DMS53 (cell line): ENCODE data around the gene BHLHA15.
"Not testable (repeated sequence)": the region's sequence is repeated elsewhere in the genome, so short reads cannot be mapped to it uniquely, and the experiment has no call there.

Experiments used
- DNase-seq: peaks from one replicate; lab custom pipeline; 2025; lab: John Stamatoyannopoulos, UW

The BHLHA15 gene

DNA sequence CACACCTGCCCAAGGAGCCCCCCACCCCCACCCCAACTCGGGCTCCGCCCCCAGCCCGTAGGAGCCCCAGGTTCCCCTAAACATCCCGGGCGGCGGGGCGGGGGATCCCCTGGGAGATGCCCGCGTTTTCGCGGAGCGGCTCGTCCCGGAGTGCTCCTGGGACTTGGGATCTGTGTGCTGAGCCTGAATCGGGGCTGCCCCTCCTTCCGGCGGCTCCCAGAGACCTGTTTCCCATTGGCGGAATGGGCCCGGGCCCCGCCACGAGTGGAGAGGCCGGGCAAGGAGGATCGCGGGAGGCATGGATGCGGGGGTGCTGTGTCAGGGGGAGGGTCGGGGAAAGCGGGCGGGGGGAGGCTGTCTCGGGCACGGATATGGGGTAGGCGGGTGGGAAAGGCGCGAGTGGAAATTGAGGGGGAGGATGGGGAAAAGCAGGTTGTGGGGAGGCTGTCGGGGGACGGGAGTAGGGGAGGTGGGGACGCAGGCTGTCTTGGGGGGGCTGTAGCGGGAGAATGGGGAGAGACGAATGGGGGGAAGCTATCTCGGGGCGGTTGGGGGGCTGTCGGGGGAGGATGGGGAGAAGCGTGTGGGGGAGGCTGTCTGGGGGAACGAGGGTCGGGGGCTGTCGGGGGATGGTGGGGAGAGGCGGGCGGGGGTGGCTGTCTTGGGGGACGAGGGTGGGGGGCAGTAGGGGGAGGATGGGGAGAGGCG is 572 bp upstream of the BHLHA15 start:
- peak; percentile 94 for DNase-seq

DNA sequence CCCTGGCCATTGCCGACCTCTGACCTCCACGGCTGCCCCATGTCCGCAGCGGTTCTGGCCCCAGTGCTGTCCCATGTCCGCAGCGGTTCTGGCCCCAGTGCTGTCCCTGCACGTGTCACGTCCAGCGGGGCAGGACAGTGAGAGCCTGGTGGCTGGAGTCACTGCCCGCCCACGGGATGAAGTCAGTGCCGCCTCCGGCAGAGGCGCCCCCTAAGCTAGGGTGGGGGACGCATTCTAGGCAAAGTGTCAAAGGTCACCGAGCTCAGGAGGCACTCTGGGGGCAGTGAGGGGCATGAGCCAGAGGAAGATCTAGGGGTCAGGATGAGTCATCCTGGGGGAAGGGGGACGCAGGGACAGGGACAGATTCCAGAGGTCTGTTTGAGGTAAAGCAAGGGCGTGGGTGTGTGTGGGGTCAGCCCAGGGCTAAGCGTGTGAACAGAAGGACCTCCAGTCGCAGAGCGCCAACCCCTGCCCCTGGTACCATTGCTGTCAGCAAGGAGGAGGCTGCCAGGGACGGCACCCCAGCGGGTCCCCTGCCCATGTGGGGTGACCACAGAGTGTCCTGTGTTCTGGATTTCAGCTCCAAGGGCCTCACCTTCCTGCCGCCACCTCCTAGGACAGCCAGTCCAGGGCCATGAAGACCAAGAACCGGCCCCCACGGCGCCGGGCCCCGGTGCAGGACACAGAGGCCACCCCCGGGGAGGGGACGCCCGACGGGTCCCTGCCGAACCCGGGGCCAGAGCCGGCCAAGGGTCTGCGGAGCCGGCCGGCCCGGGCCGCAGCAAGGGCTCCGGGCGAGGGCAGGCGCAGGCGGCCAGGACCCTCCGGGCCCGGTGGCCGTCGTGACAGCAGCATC is 665 bp downstream of the BHLHA15 start:
- peak; percentile 70 for DNase-seq

GRCh38 chr7:98212532-98213041 is 1.3 kb downstream of the BHLHA15 start:
- peak; percentile 55 for DNase-seq

- DNase-seq, result no peak
Observed at GRCh38 chr7:98213296-98213887, 2.2 kb downstream of the BHLHA15 start.

DNA sequence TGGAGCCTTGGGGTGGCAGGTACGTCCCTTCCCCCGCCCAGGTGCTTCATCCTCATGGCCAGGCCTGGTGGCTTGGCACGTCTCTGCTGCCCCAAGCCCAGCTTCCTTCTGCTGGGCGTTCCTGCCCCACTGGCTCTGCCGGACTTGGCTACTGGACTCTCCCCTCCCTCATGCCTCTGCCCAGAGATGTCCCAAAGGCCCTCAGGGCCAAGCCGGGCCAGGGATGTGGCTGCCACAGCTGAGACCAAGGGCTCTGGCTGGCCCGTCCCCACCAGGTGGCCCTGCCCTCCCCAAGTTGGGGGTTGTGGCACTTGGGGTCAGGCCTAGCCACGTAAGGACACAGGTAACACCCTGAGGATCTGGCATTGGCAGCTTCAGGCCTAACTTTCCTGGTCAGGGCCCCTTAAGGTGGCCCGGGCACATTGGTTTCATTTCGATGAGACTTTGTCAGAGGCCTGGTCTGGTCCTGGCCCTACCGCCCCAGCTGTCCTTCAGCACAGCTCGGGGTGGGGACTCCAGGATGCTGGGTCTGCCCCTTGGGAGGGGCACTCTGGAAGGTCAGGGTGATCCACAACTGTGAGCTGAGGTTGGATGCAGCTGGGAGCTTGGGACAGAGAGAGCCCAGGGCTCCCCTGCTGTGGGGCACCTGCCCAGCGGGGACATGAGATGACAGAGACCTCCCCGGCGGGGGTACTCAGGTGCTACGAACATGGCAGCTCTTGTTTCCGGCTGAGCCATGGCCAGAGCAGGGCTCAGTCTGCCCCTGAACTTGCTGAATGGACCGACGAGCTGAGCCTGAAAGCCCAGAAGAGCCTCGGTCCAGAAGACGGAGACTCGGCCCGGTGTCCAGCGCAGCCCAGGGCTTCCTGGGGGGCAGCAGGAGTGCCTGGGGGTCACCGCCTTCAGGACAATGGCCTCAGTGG is 2.9 kb downstream of the BHLHA15 start:
- DNase-seq, result peak; percentile 52

DNA sequence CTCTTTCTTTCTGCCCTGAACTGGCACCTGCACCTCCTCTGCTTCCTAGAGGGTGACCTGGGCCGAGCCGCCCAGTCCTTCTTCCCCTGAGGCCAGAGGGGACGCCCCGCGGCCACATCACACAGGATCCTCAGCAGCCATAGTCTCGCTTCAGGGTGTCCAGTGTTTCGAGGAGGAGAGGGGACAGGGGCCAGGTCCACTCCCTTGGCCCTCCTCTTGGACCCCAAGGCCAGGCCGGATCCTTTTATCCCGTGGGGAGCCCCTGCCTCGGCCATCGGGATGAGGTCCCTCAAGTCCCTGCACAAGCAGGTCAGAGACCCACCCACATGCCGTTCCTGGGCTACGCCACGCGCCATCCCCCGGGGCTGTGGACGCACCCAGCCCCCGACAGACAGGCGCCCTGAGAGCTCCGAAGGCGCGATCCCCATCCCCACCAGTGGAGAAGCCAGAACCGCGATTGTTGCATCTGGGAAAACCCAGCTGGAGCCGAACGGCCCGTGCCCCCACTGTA is 3.6 kb downstream of the BHLHA15 start:
- DNase-seq, result peak; percentile 66

DNA sequence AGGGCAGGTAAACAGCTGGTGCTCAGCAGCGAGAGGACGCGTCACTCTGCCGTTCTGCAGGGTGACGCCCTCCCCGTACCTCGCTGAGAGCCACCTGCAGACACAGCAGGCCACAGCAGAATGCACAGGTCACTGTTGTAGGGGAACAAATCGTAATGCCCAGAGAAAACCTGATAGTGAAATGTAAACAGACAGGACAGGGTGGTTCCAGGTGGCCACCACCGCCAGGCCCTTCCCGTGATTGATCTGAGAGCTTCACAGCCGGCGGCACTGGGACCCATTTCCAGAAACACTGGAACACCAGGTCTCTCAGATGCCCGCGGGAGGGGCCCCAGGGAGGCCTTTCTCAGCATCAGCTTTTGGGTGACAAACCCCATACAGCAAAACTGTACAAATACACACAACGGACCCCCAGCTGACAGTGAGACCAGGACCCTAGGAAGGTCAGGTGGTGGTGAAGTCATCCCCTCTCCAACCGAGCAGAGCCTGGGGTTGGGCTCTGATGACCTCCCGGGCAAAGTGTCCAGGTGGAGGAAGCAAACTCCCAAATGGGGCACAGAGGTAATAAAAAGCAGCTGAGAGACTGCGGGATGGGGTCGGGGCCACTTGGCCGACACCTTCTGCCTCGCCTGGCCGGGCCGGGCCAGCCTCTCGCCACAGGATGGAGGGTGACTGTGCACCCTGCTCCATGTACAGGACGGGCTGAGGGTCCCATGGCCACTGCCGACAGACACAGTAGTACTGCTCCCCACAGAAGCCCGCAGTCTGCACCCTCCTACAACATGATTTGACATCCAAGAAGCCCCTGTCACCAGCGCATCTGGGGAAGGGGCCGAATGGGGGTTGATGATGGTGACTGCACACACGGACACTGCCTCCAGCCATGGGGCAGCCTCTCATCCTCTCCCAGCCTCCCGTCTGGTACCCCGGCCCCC is 4.6 kb downstream of the BHLHA15 start:
- peak; percentile 98 for DNase-seq

DNA sequence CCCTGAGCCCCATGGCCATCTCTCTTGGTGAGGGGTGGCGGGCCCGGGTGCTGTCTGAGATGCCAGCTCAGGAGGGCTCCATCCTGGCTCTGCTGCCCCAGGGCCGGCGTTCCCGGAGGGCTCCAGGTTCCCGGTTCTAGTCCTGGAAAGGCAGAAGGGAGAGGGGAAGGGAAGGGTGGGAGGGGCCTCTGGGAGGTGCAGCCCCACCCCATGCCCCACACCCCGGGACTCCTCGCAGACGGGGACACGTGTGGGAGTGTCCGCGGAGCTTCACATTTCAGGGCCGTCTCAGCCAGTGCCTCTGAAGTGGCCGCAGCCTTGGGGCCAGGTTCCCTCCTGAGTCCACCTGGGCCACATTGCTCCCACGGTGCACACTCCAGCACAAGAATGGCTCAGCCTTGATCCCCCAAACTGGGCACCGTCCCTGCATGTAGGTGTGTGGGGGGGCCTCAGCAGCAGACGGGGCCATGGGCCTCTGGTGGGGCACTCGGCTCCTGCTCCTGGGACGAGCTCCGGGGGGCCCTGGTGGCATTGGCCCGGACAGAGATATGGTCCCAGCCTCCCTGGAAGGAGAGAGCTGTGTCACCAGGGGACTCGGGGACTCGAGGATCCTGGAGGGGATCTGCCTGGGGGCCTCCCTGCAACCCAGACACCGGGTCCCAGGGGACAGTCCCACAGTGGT is 5.8 kb downstream of the BHLHA15 start:
- no peak for DNase-seq

DNA sequence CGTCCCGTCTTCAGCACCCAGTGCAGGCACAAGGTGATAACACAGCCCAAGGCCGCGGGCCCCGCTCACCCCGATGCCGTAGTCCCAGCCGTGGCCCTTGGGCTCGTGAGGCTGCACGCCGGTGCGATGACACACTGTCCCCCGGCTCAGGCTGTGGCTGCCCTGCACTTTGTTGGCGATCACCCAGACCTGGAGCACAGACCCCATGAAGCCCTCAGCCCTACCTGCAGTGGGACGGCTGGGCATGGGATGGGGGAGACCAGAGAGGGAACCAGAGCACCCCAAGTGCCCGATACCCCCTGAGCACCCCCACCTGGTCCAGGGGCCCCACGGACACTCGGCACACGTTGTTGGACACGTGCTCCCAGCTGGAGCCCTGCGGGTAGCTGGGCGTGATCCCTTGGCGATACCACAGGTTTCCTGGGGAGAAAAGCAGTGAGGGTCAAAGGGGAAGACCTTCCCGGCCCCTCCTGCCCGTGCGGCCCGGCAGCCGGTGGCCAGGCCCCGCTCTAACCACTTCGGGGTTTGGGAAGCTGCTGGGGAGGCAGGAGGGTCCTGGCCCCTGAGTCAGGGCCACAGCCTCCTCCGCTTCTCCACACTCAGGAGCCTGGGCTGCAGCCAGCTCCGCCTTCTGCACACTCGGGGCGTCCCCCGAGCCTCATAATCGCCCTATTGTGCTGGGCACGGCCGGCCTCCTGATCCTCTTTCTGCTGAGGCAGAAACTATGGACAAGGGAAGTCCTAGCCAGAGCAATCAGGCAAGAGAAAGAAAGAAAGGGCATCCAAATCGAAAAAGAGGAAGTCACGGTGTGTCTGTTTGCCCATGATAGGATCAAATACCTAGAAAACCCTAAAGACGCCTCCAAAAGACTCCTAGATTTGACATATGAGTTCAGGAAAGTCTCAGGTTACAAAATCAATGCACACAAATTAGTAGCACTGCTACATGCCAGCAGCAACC is 6.7 kb downstream of the BHLHA15 start:
- DNase-seq, result no peak

DNA sequence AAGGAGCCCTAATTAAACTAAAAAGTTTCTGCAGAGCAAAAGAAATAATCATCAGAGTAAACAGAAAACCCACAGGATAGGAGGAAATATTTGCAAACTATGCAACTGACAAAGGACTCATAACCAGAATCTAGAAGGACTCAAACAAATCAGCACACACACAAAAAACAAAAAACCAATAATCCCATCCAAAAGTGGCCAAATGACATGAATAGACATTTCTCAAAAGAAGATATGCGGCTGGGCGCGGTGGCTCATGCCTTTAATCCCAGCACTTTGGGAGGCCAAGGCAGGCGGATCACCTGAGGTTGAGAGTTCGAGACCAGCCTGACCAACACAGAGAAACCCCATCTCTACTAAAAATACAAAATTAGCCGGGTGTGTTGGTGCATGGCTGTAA is 8.1 kb downstream of the BHLHA15 start:
- DNase-seq, result not testable (repeated sequence)

GRCh38 chr7:98221611-98222532 is 10.6 kb downstream of the BHLHA15 start:
- no peak for DNase-seq

GRCh38 chr7:98222533-98223195 is 11.4 kb downstream of the BHLHA15 start:
- no peak for DNase-seq

DNA sequence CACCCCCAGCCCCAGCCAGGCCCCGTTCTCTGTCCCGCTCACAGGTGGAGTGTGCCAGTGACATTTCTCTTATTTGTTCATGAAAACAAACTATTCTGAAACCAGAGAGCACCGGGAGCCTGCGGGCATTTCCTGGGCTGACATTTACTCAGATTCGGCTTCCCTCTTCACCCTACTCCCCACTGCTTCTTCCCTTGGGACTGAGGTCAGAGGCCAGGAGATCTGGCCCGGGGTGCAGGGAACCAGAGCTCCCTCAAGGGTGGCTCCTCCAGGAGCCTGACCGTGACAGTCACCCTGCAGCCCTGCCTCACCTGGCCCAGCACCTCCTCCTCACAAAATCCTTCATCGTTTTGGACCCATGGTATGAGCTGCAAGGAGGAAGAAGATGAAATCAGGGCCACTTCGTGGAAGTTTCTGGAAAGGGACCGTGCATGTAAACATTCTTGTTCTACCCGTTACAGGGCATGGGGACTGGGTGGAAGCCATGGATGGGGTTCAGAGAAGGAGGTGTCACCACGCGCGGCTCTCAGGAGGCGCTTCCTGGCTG is 12.2 kb downstream of the BHLHA15 start:
- no peak for DNase-seq

- no peak for DNase-seq
Observed at GRCh38 chr7:98223898-98224700, 12.9 kb downstream of the BHLHA15 start.

GRCh38 chr7:98224701-98225181 is 13.5 kb downstream of the BHLHA15 start:
- DNase-seq, result no peak
